Raji (cell line): Measurements from ENCODE around the gene LIPA.

Experiments used
- POLR2A ChIP-seq: IDR thresholded peaks from 2 replicates; pipeline ENCODE4 v1.6.1; 2011; ENCODE audit warnings: low read depth, low read length, control low read depth; ENCODE audit not compliant: insufficient read depth

Gene LIPA

DNA sequence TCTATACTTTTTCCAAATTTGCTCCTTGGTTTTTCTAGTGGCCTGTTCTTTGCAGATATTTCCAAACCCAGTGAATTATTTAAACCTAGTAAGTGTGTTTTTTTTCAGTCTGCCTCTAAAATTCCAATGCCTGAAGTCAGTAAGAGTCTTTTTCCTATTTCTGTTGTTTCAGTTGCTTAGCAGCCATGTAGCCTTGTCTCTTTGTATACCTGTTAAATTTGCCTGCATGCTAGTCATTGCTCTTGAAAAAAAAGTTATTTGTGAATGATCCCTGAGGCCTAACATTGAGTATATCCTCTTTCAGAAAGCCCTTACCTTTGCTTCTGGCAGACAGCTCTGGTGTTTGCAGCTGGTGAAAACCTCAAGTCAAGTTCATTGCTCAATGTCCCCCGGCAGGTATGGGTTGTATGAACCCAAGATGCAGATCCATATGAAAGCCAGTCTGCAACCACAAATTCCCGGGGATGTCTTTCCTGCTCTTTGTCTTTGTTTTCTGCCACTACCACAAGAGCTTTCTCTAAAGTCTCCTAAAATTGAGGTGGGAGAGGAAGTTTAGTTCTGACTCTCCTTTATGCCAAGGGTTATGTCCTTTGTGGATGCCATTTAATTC lies 80.2 kb downstream of the LIPA start:
- TF ChIP-seq POLR2A, result no peak

DNA sequence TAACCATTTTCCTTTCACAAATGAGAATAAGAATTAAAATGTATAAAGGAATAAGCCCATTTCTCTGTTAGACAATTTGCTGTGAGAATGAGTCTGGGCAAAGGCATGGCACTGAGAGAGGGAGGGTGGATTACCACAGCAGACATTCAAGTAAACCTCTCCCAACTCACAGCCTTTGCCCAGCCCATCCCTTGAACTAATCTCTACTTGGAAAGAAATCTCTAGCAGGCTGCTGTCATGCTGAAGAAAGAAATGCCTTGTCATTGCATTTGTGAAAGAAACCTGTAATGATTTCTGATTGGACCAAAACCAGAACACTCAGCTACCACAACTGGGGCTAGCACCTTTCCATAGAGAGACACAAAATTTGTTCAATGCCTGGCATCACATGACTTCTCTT lies 83.7 kb downstream of the LIPA start:
- no peak for TF ChIP-seq POLR2A

DNA sequence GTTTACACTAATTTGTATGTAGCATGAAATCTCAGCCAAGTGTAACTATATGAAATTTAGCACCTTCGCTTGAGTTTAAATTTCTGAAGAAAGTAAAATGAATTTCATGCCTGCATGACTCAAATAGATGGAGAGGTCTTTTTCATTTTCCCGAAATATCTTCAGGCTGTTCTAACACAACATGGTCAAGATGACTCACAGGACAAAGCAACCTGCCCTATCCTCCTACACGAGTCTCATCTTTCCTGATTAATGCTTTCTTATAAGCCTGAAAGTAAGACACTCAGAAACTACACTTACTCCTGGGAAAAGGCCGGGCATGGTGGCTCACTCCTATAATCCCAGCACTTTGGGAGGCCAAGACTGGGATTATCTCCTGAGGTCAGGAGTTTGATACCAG lies 85.7 kb downstream of the LIPA start:
- TF ChIP-seq POLR2A, result no peak

DNA sequence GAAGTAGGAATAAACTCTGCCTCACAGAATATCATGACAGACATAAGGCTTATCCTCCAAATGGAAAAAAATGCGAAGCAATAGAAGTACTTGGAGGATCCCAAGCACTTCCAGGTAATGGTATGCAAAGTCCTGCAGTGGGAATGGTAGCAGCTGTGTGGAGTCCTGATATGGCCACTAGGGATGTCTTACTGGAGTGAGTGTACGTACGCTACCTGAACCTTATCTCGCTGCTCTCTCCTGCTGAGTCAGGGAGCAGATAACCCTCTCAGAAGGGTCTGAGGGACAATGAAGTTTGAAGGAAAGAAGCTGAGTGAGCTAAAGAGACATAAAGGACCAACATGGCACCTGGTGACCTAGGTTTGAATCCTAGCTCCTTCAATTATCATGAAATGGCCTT lies 86.7 kb downstream of the LIPA start:
- TF ChIP-seq POLR2A, result no peak

DNA sequence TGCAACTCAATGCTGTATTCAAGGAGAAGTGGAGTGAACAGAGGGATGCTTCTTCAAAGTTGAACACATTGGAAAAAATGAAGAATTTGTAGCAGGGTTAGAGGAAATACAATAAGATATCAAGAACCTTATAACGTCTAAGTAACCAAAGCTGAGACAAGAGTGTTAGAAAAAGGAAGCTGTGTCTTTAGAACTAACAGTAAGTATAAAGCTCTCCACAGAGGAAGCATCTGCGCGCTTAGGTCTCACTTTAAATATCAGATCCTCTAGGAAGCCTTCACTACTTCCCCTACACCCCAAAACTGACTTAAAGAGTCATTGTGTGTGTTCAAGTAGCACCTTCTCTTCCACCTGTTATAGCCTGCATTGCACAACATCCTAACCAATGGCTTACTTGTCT lies 87.5 kb downstream of the LIPA start:
- TF ChIP-seq POLR2A, result no peak
